HG03196 (cell line): ENCODE results near the gene RAET1G.
"Not testable (repeated sequence)": the region's sequence is repeated elsewhere in the genome, so short reads cannot be mapped to it uniquely, and the experiment has no call there.

ENCODE experiments used
- ATAC-seq: cut with Tn5 transposase; IDR thresholded peaks from one replicate; pipeline ENCODE4 v1.9.1; 2021; ENCODE audit not compliant: unreplicated experiment

RAET1G gene

DNA sequence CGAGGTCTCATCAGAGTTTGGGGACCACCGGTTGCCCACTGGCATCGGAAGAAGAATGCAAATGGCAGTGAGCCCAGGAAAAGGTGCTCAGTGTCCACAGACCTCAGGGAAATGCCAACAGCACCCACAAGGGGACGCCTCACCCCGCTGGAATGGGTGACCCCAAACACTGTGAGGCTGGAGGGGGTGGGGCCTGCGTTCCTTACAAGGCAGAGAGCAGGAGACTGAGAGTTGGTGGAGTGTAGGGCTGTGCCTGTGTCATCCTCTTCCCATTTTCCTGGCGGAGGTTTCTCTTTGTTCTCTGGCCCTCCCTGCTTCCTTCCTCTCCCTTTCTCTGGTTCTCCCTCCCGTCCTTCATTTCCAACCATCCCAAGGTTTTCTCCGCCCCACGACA lies 31.0 kb upstream of the RAET1G start:
- not testable (repeated sequence) for ATAC-seq

DNA sequence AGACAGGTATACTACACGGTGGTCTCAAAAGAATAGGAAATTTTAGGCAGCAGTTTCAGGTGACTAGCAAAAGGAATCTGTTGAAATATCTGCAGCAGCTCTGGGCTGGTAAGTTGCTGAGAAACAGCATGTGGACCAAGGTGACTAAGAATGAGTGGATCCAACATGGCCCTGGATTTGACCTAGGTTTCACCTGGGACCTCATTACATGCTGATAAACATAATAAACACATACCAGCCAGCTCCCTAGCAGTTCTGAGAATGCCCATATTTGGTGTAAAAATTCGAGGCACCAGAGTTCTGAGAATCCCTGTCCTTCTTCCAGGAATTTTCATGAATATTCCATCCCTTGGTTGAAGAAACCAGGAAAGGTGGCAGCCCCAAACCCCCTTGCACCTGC lies 30.5 kb upstream of the RAET1G start:
- ATAC-seq = not testable (repeated sequence)

DNA sequence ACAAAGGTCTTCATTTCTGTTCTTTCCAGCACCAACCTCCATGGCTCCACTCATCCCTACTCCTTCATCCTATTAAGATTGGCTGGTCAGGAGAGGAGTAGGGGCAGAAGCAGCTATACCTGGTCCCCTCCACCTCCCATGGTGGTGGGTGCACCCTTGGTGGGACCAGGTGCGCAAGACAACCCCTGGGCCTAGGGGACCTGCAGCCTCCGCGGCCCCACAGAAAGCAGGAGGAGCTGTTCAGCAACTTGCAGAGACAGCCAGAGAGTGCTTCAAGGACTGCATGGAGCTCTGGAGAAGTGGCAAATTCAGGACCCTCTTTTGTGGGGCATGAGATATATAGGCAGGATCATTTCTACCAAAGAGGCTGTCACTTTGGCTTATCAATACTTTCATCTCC lies 28.7 kb upstream of the RAET1G start:
- ATAC-seq = no peak

DNA sequence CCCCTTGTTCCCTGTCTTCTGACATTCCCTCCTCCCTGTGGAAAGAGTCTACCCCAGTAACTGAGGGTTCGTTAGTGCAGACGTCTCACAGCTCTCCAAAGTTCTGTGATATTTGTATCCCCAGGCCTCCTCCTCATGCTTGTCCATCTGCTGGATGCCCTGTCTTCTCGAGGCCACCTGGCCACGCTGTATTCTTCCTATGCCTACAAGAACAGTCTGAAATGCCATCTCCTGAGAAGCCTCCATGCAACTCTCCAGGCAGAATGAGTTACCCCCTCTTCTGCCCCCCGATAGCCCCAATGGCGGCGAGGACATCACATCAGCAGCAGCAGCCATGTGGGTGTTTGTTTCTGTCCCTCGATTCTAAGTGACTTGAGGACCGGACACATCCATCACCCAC lies 28.2 kb upstream of the RAET1G start:
- no peak for ATAC-seq

DNA sequence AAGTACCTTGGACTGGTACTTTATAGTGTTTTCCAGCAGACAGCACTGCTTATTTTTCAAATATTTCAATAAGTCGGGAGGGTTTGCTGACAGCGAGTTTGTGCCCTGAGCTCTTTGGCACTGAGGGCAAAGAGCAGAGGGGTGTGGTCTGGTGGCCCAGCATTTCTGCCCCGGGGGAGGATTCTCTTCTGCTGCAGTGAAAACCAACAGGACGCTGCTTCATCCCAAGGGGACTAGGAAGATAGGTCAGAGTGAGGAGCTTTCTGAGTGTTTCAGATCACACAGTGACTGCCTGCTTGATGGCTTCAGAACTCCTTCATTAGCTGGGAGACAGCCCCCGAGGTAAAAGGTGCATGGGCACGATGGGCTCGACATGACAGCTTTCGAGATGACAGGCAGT lies 27.5 kb upstream of the RAET1G start:
- ATAC-seq = no peak

DNA sequence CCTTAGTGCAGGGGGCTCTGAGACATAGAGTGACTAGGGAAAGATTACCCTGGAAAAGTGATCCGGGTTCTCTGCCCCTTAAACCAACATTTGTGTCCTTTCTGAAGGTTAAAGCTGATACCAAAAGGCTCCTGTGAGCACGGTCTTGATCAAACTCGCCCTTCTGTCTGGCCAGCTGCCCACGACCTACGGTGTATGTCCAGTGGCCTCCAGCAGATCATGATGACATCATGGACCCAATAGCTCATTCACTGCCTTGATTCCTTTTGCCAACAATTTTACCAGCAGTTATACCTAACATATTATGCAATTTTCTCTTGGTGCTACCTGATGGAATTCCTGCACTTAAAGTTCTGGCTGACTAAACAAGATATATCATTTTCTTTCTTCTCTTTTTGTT lies 25.7 kb upstream of the RAET1G start:
- no peak for ATAC-seq

DNA sequence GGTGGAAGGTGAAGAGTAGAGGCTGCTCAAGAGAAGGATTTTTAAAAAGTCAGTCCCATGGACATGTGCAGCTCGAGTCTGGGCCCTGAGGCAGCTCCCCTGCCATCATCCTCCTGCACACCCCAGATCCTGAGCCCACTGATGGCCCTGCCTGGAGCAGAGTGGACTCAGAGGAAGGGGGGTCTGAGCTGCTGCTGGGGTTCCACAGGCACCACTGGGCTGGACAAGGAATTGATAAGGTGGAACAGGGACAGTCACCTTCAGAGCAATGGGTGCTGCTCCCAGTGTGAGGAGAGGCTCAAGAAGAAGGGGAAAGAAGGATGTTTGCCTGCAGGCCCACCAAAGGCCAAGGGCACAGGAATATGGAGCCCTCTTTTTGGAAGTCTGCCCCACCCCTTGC lies 25.1 kb upstream of the RAET1G start:
- ATAC-seq = no peak

DNA sequence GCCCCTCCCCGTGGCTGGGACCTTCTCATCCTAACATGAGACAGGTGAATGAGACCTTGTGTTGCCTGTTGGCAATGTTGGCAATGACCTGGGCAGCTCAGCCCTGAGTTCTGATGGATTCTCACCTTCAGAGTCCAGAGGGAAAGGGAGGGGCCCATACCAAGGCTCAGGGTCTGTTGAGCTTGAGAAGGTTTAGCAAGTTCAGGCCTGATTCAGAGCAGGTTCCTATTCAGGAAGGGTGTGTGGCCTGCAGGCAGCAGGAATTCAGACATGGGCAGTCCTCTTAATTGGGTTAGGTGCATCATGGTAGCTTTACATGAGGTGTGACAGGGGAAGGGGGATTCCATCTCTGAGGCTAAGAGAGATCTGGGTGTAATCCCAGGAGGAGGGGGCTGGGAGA lies 24.6 kb upstream of the RAET1G start:
- not testable (repeated sequence) for ATAC-seq

DNA sequence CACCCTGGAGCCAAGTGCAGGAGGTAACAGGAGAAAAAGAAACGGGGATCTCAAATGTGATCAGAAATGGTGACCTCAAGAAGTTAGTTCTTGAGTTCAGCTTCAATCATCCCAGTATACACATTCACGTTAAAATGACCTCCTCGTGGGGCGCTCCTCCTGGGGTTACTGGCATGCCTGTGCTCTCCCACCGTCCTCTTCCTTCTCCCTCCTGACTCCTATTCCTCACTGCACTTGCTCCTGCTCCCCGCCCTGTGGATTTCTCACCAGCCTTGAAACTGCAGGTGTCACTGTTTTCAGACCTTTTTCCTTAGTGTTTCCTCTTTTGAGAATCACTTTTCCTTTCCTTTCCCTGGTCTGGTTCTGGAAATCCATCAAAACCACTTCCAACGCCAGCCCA lies 23.7 kb upstream of the RAET1G start:
- ATAC-seq = not testable (repeated sequence)

DNA sequence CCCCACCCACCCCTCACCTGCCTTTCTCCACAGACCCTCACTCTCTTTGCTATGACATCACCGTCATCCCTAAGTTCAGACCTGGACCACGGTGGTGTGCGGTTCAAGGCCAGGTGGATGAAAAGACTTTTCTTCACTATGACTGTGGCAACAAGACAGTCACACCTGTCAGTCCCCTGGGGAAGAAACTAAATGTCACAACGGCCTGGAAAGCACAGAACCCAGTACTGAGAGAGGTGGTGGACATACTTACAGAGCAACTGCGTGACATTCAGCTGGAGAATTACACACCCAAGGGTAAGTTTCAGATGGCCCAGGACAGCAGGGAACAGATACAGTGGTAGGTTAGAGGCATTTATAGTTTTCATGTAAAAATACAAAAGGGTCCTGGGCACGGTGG lies 22.4 kb upstream of the RAET1G start:
- ATAC-seq = not testable (repeated sequence)

DNA sequence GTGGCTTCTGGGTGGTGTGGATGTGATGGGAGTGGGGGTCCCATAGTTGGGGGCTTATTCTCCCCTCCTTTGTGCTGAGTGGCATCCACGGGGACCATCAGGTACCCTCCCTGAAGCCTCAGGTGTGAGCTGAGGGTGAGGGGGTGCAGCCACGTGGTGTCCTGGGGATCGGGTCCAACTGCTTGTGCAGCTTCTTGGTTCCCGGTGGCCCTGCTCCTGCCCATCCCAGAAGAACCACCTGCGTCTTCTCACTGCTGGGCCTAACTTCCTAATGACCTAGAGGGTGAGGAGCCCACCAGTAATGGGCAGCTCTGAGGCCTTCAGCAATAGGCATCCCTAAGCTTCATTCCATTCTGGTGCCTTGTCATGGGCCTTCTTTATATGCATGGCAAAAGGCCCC lies 20.4 kb upstream of the RAET1G start:
- not testable (repeated sequence) for ATAC-seq

DNA sequence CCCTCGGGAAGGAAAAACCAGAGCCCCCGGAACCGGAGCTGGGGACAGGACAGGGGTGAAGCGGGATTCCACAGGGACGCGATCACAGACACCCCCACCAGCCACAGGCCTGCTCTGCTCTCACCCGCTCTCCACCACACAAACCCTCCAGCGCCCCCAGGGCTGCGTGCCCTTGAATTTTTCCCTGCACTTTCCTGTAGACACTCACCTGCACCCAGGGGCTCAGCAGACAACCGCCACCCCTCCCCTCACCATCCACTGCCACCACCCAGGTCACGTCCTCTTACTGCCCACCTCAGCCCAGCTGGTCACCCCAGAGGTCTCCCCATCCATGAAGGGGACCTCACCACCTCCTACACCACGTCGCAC lies 19.5 kb upstream of the RAET1G start:
- ATAC-seq = no peak

DNA sequence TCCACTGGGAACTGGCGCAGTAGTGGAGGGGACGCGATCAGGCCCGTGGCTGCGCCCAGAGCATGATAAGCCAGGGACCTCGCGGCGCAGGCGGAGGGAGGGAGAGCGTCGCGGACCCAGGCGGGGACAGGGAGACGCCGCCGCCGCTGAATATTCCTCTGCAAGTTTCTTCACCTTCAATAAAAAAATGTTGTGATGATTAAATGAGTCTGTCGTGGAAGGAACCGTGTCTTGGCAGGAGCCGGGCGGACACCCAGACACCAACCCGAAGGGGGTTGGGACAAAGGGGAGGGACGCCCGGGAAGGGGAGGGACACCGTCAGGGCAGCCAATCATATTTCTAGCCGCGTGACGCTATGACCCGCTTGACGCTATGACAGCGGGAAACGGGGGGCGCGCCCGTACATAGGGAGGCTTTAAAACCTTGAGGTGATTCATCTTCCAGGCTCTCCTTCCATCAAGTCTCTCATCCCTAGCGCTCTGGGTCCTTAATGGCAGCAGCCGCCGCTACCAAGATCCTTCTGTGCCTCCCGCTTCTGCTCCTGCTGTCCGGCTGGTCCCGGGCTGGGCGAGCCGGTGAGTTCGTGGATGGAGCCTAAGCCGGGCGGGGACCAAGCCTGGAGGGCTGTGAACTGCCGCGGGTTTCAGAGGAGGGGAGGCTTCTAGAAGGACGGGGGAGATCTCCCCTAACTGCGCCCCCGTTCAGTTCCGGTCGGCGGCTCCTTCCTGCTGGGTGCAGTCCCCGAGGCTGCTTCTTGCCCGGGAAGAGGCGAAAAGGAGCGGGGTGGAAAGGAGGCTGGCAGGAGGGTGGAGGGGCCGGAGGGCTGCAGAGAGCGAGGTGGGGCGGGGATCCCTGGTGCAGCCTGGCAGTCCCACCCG lies 18.9 kb upstream of the RAET1G start, which contains the start of gene ULBP2:
ULBP2 (plus strand) TSS at position 432 of the 878 bp plus-strand sequence; CDS start at position 491, 59 bp downstream.
- ATAC-seq = no peak

DNA sequence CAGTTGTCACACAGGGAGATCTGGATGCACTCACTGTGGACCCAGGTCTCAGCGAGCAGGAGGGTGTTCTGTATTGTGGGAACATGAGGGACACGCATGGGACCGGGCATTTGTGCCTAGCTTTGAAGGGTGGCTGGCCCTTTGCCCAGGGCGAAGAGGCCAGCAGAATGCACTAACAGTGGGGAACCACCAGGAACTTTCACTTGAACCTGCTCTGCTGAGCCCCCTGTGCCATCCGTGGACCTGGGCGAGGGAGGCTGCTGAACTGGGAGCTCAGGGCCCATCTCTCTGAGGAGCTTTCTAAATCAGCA lies 17.7 kb upstream of the RAET1G start:
- ATAC-seq = no peak

DNA sequence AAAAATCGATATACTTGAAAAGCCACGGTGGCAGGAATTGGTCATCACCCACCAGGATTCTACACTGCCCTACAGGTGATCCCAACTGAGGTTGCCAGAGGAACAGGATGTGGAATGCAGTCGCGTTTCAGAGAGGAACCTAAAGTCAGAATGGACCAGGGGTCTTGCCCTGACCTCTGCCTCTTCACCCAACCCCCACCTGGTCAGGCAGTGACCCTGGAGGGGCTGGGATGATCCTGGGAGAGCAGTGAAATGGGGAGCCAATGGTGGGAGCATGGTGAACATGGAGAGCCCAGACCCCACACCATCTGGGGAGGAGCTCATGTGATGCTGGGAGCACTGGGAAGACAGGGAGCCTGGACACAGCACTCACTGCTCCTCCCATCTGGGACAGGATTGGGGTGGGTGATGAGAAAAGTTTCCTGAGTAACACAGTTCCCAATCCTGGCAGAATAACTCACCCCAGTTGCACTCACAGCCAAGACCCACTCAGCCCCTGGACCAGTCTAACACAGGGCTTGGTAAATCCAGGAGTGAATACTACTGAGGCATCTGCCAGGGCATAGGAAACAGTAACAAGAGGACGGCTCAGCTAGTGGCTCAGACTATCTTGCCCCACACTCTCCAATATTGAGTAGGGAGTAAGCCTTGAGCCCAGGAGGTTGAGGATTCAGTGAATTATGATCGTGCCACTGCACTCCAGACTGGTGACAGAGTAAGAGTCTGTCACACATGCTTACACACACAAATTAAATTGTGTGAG lies 17.2 kb upstream of the RAET1G start:
- no peak for ATAC-seq

DNA sequence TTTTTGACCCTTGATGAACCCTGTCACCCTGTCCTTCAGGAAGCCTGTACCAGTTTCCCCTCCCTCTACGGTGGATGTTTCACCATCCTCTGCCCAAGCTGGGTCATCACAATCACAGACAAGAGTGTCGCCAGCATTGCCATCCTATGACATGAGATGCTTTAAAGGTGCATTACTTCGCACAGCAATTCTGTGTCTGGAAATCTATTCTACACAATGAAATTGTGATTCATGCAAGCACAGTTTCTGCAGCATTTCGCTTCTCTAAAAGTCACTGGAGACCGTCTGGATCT lies 16.4 kb upstream of the RAET1G start:
- no peak for ATAC-seq

DNA sequence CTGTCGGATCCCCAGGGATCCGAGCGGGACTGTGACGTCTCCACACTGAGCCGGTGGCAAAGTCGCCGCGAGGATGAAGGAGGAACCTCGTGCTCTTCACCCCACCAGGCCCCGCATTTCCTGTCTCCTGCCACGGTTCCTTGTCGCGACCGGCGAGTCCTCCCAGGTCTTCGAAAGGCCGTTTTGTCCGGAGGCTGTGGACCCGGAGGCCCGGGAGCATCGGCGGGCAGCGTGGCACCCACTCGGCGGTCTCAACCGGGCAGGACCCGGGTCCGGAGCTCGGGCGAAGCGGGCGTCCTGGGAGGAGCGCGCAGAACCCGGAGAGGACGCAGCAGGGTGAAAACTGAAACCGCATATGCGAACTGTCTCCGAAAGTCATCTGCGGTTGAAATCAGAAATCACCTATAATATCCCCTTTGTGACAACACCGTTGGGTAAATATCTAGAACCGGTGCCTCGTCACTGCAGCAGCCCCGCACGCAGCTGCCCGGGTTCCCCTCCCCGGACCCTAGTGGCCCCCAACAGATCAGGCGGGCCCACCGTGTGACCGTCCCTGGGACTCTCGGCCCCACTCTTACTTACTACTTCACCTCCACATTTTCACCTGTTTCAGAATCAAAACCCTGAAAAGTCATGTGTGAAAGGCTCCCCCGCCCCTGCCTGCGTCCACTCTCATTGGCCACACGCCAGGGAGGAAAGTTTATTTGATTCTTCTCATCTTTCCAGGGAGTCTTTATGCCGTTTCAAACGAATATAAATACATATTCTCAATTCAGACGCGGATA lies 15.8 kb upstream of the RAET1G start:
- peak; percentile 82 for ATAC-seq

DNA sequence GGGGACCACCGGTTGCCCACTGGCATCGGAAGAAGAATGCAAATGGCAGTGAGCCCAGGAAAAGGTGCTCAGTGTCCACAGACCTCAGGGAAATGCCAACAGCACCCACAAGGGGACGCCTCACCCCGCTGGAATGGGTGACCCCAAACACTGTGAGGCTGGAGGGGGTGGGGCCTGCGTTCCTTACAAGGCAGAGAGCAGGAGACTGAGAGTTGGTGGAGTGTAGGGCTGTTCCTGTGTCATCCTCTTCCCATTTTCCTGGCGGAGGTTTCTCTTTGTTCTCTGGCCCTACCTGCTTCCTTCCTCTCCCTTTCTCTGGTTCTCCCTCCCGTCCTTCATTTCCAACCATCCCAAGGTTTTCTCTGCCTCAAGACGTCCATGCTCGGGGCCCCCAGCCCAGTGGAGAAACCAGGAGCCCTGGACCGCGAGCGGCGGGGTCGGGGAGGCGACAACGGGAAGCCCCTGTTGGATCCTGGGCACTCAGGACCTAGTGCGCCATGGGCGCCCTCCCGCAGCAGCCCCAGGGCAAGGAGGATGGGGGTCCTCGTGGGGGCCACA lies 15.2 kb upstream of the RAET1G start:
- not testable (repeated sequence) for ATAC-seq

DNA sequence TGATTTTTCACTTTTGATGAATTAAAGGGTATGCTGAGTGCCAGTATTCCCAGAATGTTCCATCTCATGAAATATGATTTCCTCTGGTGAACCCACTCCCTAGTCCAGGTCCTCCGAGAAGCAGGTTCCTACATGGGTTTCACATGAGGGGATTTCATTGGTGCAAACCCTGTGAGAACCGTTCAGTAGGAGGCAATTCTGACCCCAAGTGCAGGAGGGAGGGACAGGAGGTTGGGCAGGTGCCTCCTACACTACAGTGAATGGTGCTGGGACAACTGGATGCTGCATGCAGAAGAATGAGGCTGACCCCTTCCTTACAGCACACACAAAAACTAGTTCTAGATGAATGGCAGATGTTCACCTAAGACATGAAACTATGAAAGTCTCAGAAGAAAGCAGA lies 13.8 kb upstream of the RAET1G start:
- no peak for ATAC-seq

DNA sequence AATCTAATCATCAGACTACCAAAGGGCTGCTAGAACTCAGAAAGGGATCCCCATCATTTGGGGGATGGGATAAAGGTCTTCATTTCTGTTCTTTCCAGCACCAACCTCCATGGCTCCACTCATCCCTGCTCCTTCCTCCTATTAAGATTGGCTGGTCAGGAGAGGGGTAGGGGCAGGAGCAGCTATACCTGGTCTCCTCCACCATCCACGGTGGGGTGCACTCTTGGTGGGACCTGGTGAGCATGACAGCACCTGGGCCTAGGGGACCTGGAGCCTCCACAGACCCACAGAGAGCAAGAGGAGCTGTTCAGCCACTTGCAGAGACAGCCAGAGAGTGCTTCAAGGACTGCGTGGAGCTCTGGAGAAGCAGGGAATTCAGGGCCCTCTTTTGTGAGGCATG lies 12.7 kb upstream of the RAET1G start:
- ATAC-seq = no peak

DNA sequence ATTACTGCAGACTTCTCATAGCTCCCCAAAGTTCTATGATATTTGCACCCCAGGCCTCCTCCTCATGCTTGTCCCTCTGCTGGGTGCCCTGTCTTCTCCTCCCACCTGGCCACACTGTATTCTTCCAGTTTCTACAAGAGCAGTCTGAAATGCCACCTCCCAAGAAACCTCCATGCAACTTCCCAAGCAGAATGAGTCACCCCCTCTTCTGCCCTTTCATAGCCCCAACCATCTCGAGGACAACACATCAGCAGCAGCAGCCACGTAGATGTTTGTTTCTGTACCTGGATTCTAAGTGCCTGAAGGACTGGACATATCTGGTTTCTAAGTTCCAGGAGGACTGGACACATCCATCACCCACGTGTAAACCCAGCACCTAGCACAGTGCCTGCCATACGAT lies 12.3 kb upstream of the RAET1G start:
- ATAC-seq = no peak
